NCI-H2107 (cell line): ENCODE results near the gene SPEM3.
"Not testable (repeated sequence)": the region's sequence is repeated elsewhere in the genome, so short reads cannot be mapped to it uniquely, and the experiment has no call there.

Source experiments
- DNase-seq: peaks from one replicate; lab custom pipeline; 2025; lab: John Stamatoyannopoulos, UW

Gene SPEM3

DNA sequence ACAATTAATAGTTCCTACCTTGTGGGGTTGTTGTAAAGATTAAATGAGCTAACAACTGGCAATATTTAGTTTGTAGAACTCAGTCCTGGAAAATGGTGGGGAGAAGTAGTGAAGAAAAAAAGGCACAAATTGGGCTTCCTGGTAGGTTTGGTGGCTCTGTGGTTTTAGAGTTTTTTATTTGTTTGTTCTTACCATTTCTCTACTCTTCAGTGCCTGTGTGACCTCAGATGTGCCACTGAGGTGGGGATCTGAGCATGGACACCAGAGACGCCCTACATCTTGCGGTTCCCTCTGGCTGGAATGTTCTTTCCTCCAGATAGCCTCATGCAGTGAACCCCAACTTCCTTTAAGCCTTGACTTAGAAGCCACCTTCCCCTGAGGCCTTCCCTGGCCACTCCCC lies 43.1 kb downstream of the SPEM3 start:
- no peak for DNase-seq

DNA sequence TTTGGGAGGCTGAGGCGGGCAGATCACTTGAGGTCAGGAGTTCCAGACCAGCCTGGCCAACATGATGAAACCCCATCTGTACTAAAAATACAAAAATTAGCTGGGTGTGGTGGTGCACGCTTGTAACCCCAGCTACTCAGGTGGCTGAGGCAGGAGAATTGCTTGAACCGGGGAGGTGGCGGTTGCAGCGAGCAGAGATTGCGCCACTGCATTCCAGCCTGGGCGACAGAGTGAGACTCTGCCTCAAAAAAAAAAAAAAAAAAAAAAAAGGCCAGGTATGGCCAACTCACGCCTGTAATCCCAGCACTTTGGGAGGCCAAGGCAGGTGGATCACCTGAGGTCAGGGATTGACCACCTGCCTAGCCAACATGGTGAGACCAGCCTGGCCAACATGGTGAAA lies 46.1 kb downstream of the SPEM3 start:
- DNase-seq: not testable (repeated sequence)

DNA sequence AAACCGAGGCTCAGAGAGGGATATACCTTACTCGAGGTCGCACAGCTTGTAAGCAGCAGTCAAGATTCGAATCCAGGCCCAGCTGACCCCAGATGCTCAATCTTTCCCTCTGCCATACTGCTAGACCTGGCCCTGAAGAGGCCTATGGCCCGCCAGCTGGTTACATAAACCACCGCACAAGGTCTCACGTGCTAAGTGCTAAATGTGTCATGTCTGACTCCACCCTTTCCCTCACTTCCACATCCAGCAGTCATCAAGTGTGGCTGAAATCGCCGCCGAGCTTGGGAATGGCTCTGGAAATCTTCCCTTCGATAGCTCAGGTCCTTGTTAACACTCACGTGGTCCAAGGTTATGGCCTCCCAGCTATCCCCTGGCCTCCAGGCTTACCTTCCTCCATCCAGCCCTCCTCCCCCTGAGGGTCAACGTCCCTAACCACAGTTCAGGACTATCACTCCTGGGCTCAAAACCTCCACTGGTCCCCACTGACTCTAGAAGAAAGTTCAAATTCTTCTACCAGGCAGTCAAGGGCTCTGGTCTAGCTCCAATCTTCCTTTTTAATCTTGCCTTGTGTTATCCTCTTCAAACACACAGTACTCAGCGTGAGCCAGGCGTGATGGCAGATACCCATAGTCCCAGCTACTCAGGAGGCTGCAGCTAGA lies 47.2 kb downstream of the SPEM3 start:
- no peak for DNase-seq

DNA sequence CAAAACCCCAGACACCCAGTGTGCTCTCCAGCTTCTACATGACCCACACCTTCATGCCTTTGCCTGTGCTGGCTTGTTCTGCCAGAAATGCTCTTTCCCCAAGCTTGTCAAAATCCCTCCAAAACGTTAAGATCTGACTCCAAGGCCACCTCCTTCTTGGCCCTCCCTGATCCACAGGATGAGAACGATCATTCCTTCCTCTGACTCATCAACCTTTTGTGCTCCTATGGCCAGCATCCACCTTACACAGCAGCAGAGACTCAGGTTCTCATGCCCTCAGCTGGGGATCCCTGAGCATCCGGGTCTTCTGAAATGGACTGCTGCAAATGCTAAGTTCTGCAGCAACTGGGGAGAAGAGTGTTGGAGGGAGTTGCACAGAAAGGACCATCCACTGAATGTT lies 47.8 kb downstream of the SPEM3 start:
- DNase-seq: no peak

DNA sequence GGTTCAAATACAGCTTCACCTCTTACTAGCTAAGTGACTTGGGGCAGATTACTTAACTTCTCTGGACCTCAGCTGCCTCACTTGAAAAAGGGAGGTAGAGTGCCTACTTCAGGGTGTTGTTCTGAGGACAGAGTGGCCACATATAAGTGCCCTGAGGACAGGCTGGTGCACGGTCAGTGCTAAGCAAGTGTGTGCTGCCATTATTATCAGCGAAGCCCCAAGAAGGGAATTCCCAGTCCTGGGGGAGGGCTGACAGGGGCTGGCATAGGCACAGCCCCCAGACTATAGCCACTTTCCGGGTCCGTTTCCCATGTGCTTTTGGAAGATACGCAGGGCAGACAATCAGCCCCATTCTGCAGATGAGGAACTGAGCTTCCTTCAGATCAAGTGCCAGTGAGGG lies 48.3 kb downstream of the SPEM3 start:
- DNase-seq: no peak

DNA sequence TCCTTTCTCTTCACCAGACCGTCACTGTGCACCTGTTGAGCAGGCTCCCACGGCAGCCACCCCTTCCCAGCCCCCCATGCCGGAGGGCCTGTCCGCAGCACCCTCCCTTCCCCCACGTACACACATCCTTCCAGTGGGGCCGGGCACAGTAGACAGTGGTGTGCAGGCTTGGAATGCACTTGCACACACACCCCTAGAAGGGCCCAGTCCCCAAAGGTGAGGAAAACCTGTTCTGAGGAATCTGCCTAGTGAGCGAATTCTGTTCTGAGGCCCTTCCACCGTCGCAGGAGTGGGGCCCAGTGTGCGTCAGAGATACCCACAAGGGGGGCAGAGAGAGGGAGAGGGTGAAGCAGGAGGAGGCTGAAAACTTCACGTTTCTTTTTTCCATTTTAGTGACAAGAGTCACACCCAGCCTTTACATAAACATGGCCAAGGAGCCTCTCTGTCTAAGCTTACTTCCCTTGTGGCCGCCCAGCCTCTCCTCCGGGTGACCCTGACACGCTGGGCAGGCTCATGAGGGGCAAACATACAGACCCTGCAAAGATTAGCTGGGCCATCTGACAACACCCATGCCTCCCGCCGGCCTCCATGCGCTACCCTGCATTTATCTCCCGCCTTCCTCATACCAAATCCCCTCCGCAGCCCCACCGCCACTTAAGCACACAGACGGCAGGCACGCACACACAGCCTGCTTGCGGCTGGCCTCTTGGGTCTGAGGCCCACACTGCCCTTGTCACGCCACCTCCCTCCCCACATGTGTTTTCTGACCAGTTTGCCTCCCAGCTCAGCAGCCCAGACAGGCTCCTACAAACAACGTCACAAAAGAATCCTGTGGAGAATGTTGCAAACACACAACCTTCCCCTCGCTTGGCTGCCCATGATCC lies 49.0 kb downstream of the SPEM3 start:
- DNase-seq: no peak

DNA sequence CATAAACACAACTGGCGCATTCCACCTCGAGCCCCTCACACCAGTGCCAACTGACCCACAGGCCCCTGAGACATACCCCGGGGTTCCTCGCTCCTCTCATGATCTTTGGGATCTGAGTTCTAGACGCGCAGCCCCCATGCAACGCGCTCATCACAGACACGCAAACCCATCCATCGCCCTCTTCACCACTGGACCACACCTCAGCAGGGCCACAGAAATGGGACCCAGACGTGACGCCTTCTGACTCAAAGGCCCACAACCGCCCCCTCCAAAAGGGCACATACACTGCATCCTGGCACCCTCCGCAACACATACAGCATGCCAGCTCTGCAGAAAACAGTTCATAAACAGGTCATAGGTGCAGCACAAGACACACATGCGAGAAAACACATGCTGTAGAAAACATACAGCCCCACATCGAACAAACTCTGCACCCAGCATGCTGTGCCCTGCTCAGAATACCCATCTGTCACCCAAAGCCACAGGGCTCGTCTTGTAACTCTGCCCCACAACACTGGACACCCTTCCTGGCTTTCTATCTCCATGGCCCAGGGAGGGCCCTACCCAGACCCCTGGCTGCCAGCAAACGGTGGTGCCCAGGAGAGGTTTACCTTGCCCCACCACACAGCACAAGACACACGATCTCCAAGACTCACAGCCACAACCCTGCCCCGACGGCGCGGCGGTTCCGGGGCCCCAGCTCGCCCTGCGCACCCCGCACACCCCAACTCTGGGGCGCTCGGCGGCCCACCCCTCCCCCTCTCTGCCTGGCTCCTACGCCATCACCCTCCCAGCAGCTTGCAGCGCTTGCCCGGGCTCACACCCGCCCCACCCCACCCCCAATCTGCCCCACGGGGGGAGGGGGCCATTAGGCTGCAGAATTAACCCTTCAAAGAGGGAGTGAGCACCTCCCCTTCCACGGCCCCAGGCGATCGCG lies 49.9 kb downstream of the SPEM3 start:
- DNase-seq: no peak

DNA sequence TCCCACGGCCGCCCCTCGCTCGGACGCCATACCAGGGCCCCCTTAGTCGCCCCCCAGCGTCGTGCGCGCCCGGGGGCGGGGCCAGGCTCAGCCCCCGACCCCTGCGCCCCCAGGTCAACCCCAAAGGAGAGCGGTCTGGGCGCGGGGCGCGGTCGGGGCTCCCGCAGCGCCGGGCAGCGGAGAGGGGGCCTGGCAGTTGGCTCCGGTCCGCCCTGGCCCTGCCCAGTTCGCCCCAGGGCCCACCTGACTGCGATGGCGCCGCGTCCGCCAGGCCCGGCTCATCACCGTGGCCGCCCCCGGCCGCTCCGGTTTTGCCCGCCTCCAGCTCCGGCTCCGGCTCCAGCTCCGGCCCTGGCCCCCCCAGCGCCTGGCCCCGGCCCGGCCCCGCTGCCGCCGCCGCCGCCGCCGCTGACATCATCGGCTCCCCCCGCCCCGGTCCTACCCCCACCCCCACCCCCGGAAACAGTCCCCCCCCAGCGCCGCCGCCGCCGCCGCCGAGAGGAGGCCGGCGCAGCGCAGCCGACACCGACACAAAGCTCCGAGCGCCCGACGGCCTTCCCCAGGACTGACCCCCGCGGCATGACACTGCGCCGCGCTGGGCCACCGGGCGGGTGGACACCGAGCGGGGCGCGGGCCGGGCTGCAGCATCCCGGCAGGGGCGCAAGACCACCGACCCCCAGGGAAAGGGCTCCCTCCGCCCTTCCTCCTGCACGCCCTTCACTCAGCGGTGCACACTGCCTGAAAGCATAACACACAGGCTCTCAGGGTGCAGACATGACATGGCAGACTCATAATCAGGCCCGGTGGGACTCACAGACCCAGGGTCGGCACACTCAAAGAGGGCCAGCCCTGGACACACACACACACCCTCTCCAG lies 50.8 kb downstream of the SPEM3 start, which contains the start of gene ZBTB4:
Gene ZBTB4, minus strand, starts transcription at position 419 of the 876 bp plus-strand sequence. CDS start 12,830 bp downstream, outside the sequence.
- DNase-seq: no peak

DNA sequence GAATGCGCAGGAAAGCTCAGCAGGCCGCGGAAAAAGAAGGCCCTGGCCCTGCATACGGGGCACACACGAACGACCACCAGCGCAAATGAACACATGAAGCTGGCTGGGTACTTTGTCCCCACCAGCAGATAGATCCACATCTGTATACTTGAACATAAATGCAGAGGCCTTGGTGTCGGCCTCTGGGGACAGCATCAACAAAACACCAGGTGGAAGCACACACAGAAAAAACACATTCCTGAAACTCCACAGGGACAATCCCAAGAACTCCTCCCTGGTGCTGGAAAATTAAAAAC lies 51.4 kb downstream of the SPEM3 start:
- DNase-seq: no peak

DNA sequence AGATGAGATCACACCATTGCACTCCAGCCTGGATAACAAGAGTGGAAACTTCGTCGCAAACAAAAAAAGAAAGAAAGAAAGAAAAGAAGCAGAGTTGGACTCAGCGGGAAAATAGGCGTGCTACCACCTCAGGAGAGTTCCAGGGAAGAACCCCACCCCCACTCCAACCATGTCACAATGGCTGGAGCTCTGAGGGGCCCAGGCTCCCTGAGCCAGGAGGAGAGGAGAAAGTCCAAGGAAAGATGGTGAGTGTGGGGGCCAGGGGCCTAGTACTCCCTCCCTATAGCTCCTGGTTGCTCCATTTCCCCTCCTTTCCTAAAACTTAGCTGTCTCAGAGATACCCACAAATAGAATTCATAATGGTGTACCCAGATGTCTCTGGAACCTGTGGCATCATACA lies 52.6 kb downstream of the SPEM3 start, which contains the start of gene SLC35G6:
Gene SLC35G6, plus strand, starts transcription at position 172 of the 400 bp plus-strand sequence. Its CDS starts 71 bp downstream, at position 243.
- DNase-seq: not testable (repeated sequence)

DNA sequence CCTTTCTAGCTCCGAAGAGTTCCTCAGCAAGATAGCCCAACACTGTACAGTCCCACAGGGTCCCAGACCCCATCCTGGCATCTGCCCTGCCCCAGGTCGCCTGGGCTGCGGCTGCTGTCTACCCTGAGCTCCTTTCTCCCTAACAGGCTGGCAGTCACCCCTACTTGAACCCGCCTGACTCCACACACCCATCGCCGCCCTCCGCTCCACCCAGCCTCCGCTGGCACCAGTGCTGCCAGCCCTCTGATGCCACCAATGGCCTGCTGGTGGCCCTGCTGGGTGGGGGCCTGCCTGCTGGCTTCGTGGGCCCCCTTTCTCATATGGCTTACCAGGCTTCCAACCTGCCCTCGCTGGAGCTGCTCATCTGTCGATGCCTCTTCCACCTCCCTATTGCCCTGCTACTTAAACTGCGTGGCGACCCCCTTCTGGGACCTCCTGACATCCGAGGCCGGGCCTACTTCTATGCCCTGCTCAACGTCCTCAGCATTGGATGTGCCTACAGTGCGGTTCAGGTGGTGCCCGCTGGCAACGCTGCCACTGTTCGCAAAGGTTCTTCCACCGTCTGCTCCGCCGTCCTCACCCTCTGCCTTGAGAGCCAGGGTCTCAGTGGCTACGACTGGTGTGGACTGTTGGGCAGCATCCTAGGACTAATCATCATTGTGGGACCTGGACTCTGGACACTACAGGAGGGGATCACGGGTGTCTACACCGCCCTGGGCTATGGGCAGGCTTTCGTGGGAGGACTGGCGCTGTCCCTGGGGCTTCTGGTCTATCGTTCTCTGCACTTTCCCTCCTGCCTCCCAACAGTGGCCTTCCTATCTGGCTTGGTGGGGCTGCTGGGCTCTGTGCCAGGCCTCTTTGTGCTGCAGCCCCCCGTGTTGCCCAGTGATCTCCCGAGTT lies 53.4 kb downstream of the SPEM3 start:
- DNase-seq: not testable (repeated sequence)
